HK-2 (cell line): ENCODE data around the gene JOSD2.

ENCODE experiments used
- DNase-seq: peaks from one replicate; pipeline ENCODE4 v3.0.0-alpha.2; 2018; ENCODE audit not compliant: unreplicated experiment

The JOSD2 gene

DNA sequence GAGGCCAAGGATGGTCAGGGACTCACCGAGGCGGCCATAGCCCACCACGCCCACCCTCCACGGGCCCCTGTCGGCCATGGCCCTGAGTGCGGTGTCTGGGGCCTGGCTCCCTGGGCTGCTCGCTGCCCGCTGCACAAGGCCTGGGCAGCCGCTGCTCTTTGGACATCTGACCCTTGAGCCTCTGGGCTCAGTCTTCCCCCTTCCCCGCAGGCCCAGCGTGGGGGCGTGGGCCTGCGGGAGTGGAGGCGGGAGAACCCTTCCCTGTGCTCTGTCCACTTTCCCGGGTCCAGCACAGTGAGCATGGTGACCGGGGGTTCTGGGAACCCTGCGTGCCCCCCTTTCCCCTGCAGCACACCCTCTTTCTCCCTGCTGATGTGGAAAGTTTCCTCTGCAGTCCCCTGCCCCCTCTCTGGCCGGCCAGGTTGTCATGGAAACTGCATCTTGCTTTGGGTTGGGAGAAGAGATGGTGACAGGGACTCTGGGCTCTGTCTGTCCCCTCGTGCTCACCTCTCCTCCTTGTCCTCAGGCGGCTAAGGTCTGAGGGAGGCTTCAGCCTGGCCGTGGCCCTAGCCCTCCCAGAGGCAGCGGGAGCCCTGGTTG is 2.9 kb upstream of the JOSD2 start, which contains the start of gene ASPDH:
TSS of gene ASPDH (minus strand) at position 168 of the 600 bp plus-strand sequence. CDS start at position 78, 90 bp downstream.
- no peak for DNase-seq

- DNase-seq, result no peak
Measured at GRCh38 chr19:50512999-50513745, 2.2 kb upstream of the JOSD2 start.

DNA sequence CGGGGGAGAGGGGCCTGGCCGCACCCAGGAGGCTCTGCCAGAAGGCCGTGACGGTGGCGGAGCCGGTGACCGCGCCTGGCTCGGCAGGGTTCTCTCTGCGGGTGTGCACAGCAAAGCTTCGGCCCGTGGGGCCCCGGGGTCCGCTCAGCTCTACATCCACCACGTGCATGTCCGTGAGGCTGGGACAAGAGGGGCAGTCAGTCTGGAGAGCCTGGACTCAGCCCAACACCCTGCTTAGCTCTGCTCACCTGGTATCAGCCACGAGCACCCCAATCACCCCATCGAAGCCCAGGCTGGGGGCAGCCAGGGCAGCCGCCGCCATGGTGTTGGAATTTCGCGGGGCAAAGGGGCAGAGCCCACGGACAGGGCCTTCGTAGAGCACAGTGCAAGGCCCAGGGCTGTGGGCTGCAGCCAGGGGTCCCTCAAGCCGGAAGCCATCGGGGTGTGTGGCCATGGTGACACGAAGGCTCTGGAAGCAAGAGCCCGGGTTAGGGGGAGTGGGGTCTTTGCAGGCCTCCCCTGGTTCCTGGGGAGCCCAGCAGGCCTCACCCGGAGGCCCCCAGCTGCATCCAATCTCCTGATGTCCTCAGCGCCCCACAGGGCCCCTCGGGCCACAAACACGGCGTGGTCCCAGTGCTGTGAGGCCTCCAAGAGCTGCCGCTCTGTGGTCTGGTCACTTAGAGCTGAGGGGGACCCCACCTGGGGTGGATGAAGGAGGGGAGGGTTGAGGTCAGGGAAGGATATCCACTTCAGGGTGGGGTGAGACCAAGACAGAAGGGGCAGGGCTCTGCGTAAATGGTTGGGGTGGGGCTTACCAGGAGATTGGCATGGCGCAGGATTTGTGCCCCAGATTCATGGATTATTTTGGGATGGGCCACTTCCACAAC is 1.4 kb upstream of the JOSD2 start:
- no peak for DNase-seq

GRCh38 chr19:50510700-50511068 is 307 bp downstream of the JOSD2 start:
- DNase-seq, result no peak

GRCh38 chr19:50510121-50510670 is 795 bp downstream of the JOSD2 start:
- DNase-seq, result no peak

GRCh38 chr19:50509366-50509765 is 1.6 kb downstream of the JOSD2 start:
- DNase-seq, result no peak

DNA sequence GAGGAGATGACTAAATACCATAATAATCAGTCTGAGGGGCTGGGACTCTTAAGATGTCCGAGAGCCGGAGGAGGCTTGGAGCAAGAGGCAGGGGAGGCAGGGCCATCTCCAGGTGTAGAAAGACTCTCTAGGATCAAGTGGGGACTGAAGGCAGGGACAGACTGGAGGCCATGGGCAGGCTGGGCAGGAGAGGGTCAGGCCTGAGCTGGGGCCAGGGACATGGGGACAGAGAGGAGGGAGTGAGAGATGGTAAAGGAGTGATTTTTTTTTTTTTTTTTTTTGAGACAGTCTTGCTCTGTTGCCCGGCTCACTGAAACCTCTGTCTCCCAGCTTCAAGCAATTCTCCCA is 2.2 kb downstream of the JOSD2 start:
- no peak for DNase-seq

DNA sequence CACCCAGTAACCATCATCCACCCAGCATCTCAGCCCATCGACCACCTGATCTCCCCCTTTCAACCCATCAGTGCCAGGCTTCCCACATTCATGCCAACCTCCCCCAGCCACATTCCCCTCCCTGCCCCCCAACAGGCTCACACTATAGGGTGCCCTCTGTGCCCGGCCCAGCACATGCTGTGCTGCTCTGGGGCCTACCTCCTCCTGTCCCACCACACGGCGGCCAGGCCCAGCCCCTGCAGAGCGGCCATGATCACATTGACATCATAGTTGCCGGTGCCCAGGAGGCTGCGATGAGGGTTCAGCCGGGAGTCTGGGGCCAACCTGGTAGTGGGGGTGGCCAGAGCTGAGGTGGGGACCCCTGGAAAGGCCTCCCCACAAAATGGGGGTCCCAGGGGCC is 3.6 kb downstream of the JOSD2 start:
- DNase-seq, result no peak

GRCh38 chr19:50506700-50507099 is 4.3 kb downstream of the JOSD2 start:
- DNase-seq, result no peak

DNA sequence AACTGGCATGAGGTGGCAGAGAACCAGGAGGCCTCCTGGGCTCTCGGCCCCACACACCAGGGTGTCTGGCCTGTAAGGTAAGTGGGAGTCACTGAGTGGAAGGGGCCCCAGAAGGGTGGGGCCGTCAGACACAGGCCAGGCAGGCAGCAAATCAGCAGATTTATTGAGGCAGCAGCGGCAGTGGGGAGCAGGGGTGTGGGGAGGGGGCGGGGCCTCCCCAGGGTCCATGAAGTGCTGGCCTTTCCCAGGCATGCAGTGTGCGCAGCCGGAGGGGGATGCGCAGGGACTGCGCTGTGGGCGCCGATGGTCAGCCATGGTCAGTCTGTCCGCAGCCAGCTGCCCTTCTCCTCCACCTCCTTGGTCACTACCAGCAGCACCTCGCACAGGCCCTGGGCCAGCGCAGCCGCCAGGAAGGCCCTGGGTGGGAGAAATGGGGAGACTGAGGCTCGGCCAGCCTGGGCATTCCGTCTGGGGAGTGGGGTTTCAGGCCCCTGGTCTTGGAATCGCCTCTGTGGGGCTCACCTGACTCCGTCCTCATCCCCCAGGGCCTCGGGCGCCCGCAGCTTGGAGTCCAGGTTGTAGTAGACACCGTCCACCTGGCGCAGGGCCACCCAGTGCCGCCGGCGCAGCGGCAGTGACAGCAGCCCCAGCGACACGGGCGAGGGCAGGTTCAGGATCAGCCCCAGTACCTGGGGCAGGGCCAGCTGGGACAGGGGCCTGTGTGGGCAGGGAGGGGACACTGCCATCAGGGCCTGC is 5.0 kb downstream of the JOSD2 start:
- DNase-seq, result no peak

- DNase-seq, result no peak
Measured at GRCh38 chr19:50501568-50502475, 9.2 kb downstream of the JOSD2 start.

GRCh38 chr19:50501186-50501567 is 9.8 kb downstream of the JOSD2 start:
- no peak for DNase-seq

DNA sequence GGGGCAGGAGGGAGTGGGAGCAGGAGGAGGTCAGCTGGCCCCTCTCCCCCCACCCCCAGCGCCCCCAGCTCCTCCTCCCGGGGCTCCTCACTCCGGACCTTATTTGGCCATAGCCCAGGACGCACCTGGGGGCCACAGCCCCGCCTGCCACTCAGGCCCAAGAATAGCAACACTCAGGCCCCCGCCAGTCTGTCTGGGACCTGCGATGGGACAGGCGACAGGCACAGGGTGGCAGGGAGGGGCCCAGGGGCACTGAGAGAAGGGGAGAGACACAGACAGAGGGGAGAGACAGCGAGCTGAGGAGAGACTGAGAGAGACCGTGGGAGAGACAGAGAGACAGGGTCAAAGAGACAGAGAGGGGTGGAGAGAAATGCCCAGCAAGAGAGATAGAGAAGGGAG is 10.2 kb downstream of the JOSD2 start:
- no peak for DNase-seq

GRCh38 chr19:50500060-50500752 is 10.8 kb downstream of the JOSD2 start:
- no peak for DNase-seq

GRCh38 chr19:50498219-50499056 is 12.6 kb downstream of the JOSD2 start:
- no peak for DNase-seq

GRCh38 chr19:50497022-50497405 is 14.0 kb downstream of the JOSD2 start:
- DNase-seq, result no peak

DNA sequence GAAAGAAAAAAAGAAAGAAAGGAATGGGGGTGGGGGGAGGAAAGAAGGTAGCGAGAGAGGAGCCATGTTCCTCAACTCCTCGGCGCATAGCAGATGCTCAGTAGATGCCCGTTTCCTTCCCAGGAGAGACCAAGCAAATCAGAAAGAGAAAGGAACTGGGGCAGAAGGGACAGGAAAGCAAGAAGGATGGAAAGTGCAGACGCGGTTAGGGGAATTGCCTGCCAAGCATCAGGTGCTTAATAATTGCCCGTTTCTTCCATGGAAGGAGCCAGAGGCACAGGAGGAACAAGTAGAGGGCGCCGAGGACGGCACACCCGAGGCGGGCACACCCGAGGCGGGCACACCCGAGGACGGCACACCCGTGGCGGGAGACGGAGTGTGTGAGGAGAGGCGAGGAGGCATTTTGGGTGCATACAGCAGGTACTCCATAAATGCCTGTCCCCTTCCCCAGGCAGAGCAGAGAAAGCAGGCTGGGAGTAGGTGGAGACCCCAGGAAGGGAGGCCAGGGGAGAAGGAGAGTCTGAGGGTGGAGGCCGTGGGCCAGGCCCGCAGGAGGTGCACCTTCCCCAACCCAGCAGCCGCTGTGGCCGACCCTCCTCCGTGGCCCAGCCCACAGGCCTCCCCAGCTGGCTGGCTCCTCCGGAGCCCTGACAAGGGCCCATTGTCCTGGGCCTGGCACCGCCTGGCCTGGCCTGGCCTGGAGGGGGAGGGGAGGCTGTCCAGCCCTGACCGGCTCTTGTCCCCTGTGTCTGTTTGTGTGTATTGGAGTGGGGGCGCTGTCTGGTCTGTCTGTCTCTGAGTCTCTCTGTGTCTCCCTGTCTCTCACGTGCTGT is 14.6 kb downstream of the JOSD2 start:
- no peak for DNase-seq

- no peak for DNase-seq
Measured at GRCh38 chr19:50495020-50495531, 15.9 kb downstream of the JOSD2 start.
